IPS DF 6.9 (cell line): Measurements from ENCODE around the gene ONECUT1.
A peak's percentile ranks its signal among the peaks of the same experiment; 100 is the strongest.

Experiments
- DNase-seq: peaks from one replicate; pipeline ENCODE4 v3.0.0-alpha.2; 2013; ENCODE audit warnings: low read depth, low spot score
- H3K27ac ChIP-seq: one replicate; pipeline ENCODE4 v1.5.1; 2013; ENCODE audit warnings: low read length, control low read depth
- H3K27me3 ChIP-seq: 2 replicates; pipeline ENCODE4 v1.6.1; 2013; ENCODE audit warnings: mild to moderate bottlenecking, low read length; ENCODE audit not compliant: control insufficient read depth, insufficient read depth
- H3K36me3 ChIP-seq: 2 replicates; pipeline ENCODE4 v1.6.1; 2013; ENCODE audit warnings: low read length; ENCODE audit not compliant: control insufficient read depth, insufficient read depth
- H3K4me1 ChIP-seq: 2 replicates; pipeline ENCODE4 v1.6.1; 2013; ENCODE audit warnings: low read length; ENCODE audit not compliant: control insufficient read depth, insufficient read depth
- H3K4me3 ChIP-seq: 2 replicates; pipeline ENCODE4 v1.5.1; 2013; ENCODE audit warnings: mild to moderate bottlenecking, low read length
- H3K9me3 ChIP-seq: 2 replicates; pipeline ENCODE4 v1.6.1; 2013; ENCODE audit warnings: low read length, inconsistent platforms; ENCODE audit not compliant: control insufficient read depth, insufficient read depth
- WGBS: extraction: QIAGEN DNeasy Blood & Tissue Kit; methylation state at CpG from one replicate; pipeline ENCODE4 v1.1.7; 2013; ENCODE audit warnings: mixed read lengths, missing lambda C conversion rate; ENCODE audit not compliant: insufficient read length, insufficient coverage; 5-methylcytosine and 5-hydroxymethylcytosine counted together

ONECUT1 gene

DNA sequence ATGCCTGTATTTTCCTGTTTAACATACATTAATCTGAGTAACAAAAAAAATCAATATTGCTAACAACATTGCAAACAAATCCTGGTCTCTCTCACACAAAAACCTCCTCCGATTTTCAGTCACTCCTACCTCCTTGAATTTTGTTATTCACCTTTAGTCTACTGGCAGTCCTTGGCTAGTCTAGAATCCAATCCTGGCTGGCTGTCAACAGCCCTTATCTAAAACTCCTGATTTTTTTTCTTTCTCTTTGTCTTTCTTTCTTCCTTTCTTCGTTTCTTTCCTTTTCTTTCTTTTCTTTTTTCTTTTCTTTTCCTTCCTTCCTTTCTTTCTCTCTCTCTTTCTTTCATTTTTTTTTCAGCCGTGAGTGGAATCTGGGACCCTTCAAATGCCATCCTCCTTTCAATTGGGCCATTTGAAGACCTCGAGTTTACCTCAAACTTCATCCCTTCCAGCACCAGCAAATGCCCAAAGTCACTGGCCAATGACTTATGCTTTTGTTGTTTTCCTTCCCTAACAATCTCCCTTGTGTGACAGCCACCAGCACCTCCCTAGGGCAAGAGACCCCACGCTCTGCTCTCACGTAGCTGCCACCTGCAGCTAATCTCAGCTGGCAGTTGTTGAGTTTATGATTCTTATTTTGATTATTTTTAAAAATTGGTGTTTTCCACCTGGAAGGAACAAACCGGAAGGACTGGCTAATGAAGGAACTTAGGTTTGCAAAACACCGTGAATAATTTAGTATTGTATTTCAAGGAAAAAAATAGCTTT, 6.8 kb upstream of the ONECUT1 start:
- Histone ChIP-seq H3K27me3 (peaks cover 52% of the 10 kb centered on the region), H3K4me1 (peaks cover 14% of the 10 kb centered on the region), H3K36me3 (0 out of 2 replicates have a peak, but pooled peaks cover 3% of the 10 kb centered on the region), H3K4me3 (no peak overlapping the region), H3K27ac (no peak overlapping the region), H3K9me3 (no peaks in the 10 kb centered on the region)
- DNase-seq = no peak
- no CpG with 5 or more reads among the region's 8 CpGs for WGBS

DNA sequence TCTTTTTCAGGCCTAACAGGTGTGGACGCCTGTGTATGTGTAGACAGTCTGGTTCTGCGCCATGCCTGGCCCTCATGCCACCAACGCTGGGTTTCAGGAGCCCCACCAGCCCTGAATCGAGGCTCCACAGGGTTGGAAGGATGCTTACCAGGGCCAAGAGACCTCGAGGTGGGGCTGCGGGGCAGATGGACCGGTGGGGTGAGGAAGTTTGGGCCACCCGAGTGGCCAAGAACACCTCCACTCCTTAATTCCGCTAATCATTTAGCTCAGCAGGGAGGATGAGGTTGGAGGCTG, 6.0 kb upstream of the ONECUT1 start:
- DNase-seq = no peak
- H3K4me3 ChIP-seq = no peak overlapping the region
- peaks cover 14% of the 10 kb centered on the region for H3K4me1 ChIP-seq
- H3K27ac ChIP-seq = no peak overlapping the region
- H3K36me3 ChIP-seq = no peaks in the 10 kb centered on the region
- peaks cover 60% of the 10 kb centered on the region for H3K27me3 ChIP-seq
- no peaks in the 10 kb centered on the region for H3K9me3 ChIP-seq
- no CpG with 5 or more reads among the region's 9 CpGs for WGBS

DNA sequence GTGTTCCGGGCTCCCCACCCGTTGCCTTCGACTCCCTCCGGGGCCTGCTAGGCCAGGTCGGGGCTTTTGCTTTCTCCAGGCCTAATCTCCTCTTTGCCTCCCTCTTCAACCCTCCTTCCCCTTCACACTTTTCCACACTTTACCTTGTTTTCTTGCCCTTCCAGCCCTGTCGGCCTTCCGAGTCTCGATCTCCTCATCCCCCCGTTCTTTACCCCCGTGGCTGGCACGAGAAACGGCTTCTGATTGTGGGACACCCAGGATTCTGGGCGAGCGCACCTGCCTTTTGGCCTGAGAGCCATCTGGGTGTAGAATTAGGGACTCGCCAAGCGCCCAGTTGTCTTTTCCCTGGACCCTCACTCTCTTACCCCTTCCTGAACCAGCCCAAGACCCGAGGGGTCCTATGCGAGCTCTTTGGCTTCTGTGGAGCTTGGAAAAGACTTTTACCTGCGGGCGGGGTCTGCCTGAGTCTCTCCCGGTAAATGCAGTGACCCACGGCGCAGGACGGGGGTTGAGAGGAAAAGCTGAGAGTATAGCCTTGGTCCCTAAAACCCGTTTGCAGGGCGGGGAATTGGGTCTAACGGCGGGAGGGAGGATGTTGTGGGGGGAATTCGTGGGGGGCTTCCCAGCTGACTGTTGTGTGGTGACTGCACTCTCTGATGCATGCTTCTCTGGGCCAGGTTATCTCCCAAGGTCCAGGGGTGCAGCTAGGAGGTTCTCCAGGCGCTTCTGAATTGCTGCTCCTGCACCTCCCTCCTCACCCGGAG, 5.5 kb upstream of the ONECUT1 start:
- DNase-seq = no peak
- H3K27ac ChIP-seq = no peak overlapping the region
- peaks cover 62% of the 10 kb centered on the region for H3K27me3 ChIP-seq
- WGBS = no CpG with 5 or more reads among the region's 31 CpGs
- H3K9me3 ChIP-seq = no peaks in the 10 kb centered on the region
- no peak overlapping the region for H3K4me3 ChIP-seq
- no peaks in the 10 kb centered on the region for H3K36me3 ChIP-seq
- H3K4me1 ChIP-seq = peaks cover 14% of the 10 kb centered on the region

- no peak overlapping the region; the same call in 1 of the 2 replicates for H3K4me3 ChIP-seq
- H3K9me3 ChIP-seq = no peaks in the 10 kb centered on the region
Measured at GRCh38 chr15:52794665-52795463, 4.7 kb upstream of the ONECUT1 start.

DNA sequence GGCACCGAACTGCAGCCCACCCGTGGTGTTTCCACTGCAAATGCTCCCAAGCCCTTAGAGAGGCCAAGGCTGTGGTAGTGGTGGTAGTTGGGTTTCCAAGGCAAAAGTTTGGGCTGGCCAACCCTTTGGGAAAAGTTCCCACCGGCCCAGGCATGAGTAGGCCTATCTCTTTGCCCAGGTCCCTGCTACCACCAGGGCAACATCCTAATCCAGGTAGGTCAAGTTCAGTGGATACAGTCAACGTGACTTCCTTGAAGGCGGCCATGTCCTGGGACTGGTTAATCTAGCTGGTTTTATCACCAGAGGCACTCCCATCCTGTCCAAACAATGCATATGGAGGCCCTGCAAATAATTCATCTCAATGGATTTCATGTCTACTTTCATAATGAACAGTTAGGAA, 1.6 kb upstream of the ONECUT1 start:
- WGBS = no CpG with 5 or more reads among the region's 5 CpGs
- no peak for DNase-seq

More at GRCh38 chr15:52794665-52795463, 4.7 kb upstream of the ONECUT1 start:
- Histone ChIP-seq H3K4me1 (peaks cover 14% of the 10 kb centered on the region), H3K36me3 (no peaks in the 10 kb centered on the region), H3K27ac (no peak overlapping the region), H3K27me3 (peaks cover 58% of the 10 kb centered on the region)
- no CpG with 5 or more reads among the region's 43 CpGs for WGBS
- no peak for DNase-seq

GRCh38 chr15:52790941-52791751, 1.0 kb upstream of the ONECUT1 start:
- Histone ChIP-seq H3K27me3 (peaks cover 73% of the 10 kb centered on the region), H3K27ac (no peak overlapping the region), H3K36me3 (no peaks in the 10 kb centered on the region), H3K9me3 (no peaks in the 10 kb centered on the region), H3K4me3 (peak overlapping the region; percentile 28; the same call in 1 of the 2 replicates), H3K4me1 (peaks cover 21% of the 10 kb centered on the region)
- WGBS = no CpG with 5 or more reads among the region's 50 CpGs
- DNase-seq = no peak

More for the DNA sequence above, 1.6 kb upstream of the ONECUT1 start:
- H3K27ac ChIP-seq = no peak overlapping the region
- H3K9me3 ChIP-seq = no peaks in the 10 kb centered on the region
- peaks cover 73% of the 10 kb centered on the region for H3K27me3 ChIP-seq
- no peaks in the 10 kb centered on the region for H3K36me3 ChIP-seq
- peaks cover 22% of the 10 kb centered on the region for H3K4me1 ChIP-seq
- no peak overlapping the region for H3K4me3 ChIP-seq

GRCh38 chr15:52789601-52790168, 451 bp downstream of the ONECUT1 start:
- Histone ChIP-seq H3K9me3 (no peaks in the 10 kb centered on the region), H3K36me3 (no peaks in the 10 kb centered on the region), H3K27me3 (peaks cover 73% of the 10 kb centered on the region), H3K4me3 (peak overlapping the region; percentile 21; the same call in 1 of the 2 replicates), H3K4me1 (peaks cover 21% of the 10 kb centered on the region), H3K27ac (no peak overlapping the region)
- no peak for DNase-seq
- no CpG with 5 or more reads among the region's 51 CpGs for WGBS

DNA sequence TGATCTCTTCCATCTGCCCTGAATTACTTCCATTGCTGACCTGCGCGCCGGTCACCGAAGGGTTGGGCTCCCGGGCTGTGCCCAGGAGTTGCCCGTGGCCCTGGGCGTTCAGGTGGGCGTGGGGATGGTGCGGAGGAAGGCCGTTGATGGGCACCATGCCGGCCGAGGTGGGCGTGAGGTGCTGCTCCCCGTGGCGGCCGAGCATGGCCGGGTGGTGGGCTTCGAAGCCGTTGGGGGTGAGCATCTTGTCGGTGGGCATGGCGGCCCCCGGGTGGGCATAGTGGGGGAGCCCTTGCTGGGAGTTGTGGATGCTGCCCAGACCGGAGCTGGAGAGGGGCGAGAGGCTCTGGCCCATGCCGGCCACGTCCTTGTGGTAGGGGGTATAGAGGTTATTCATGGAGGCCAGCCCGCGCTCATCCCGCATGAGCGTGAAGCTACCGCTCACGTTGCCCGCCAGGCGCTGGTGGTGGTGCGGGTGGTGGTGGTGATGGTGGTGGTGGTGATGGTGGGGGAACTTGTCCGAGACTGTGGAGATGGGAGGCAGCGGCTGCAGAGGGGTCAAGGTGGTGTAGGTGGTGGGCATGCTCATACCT, 1.0 kb downstream of the ONECUT1 start:
- WGBS = no CpG with 5 or more reads among the region's 37 CpGs
- Histone ChIP-seq H3K4me3 (peak overlapping the region; percentile 21; the same call in 1 of the 2 replicates), H3K4me1 (peaks cover 21% of the 10 kb centered on the region), H3K27me3 (peaks cover 74% of the 10 kb centered on the region), H3K27ac (no peak overlapping the region), H3K36me3 (no peaks in the 10 kb centered on the region), H3K9me3 (no peaks in the 10 kb centered on the region)
- no peak for DNase-seq

- no peaks in the 10 kb centered on the region for H3K9me3 ChIP-seq
- no CpG with 5 or more reads among the region's 58 CpGs for WGBS
- peaks cover 69% of the 10 kb centered on the region for H3K27me3 ChIP-seq
- no peaks in the 10 kb centered on the region for H3K36me3 ChIP-seq
- DNase-seq = no peak
- no peak overlapping the region; the same call in 1 of the 2 replicates for H3K4me3 ChIP-seq
- H3K27ac ChIP-seq = no peak overlapping the region
- peaks cover 21% of the 10 kb centered on the region for H3K4me1 ChIP-seq
Measured at GRCh38 chr15:52788099-52788986, 1.8 kb downstream of the ONECUT1 start.
